CD4-positive, alpha-beta T cell (primary cell): ENCODE data around the gene HTR1B. TPM values are rescaled to one million over a fixed set of nuclear protein-coding genes. Genes with fewer than 3 reads are reported as not detected.
A peak's percentile ranks its signal among the peaks of the same experiment; 100 is the strongest.

Source experiments
- ATAC-seq: fragments of 200-7000 bp; cut with Tn5 transposase; one replicate; pipeline ENCODE4 v1.10.0; 2022; ENCODE audit warnings: mild to moderate bottlenecking; ENCODE audit not compliant: poor library complexity
- CTCF ChIA-PET: fragments of 350-600 bp; sonication (Branson Sonifier 250); formaldehyde crosslinking; loops from one replicate; lab custom pipeline; 2021; ENCODE audit warnings: antibody characterized with exemption, inconsistent platforms; lab: Charles Lee
- POLR2A ChIA-PET: fragments of 350-600 bp; sonication (Branson Sonifier 250); formaldehyde crosslinking; loops from one replicate; lab custom pipeline; 2021; ENCODE audit warnings: antibody characterized with exemption, inconsistent platforms; lab: Charles Lee
- DNase-seq, 14 experiments: peaks; one replicate each; pipeline ENCODE4 v3.0.0-alpha.2; 2013 to 2020; ENCODE audit warnings: mixed read lengths in 2 of 14
- H3K27ac ChIP-seq, 2 donors: one replicate each; pipeline versions ENCODE4 v1.5.1 to v1.7.0; 2013; ENCODE audit warnings: low read length in 2 of 2, low read depth in 1 of 2, mild to moderate bottlenecking in 1 of 2
- H3K27me3 ChIP-seq, 2 experiments: 1 replicate in 1 of 2; 2 replicates in 1 of 2; pipeline versions ENCODE4 v1.6.1 to v1.7.0; 2013; ENCODE audit warnings: low read length in 2 of 2, control low read depth in 1 of 2, mild to moderate bottlenecking in 1 of 2, moderate library complexity in 1 of 2; ENCODE audit not compliant: insufficient read depth in 2 of 2, control insufficient read depth in 1 of 2
- H3K36me3 ChIP-seq: one replicate; pipeline ENCODE4 v1.6.1; 2013; ENCODE audit warnings: low read length, control low read depth; ENCODE audit not compliant: insufficient read depth
- H3K4me1 ChIP-seq: one replicate; pipeline ENCODE4 v1.6.1; 2013; ENCODE audit warnings: low read length, control low read depth; ENCODE audit not compliant: insufficient read depth
- H3K4me3 ChIP-seq: one replicate; pipeline ENCODE4 v1.5.1; 2013; ENCODE audit warnings: mild to moderate bottlenecking, low read length, moderate library complexity
- H3K9me3 ChIP-seq, 2 experiments: 1 replicate in 1 of 2; 2 replicates in 1 of 2; pipeline versions ENCODE4 v1.6.1 to v1.7.0; 2013; ENCODE audit warnings: low read length in 2 of 2, mild to moderate bottlenecking in 2 of 2, control low read depth in 1 of 2, moderate library complexity in 1 of 2; ENCODE audit not compliant: control insufficient read depth in 1 of 2, insufficient read depth in 1 of 2
- H3K27ac Mint-ChIP-seq: one replicate; pipeline ENCODE4 v1.8.0; 2020; ENCODE audit warnings: mixed read lengths
- H3K27me3 Mint-ChIP-seq: one replicate; pipeline ENCODE4 v1.8.0; 2021; ENCODE audit warnings: mixed read lengths
- H3K36me3 Mint-ChIP-seq: one replicate; pipeline ENCODE4 v1.8.0; 2021; ENCODE audit warnings: low read depth, mixed read lengths
- H3K4me1 Mint-ChIP-seq: one replicate; pipeline ENCODE4 v1.8.0; 2021; ENCODE audit warnings: low read depth, mixed read lengths
- H3K4me3 Mint-ChIP-seq: one replicate; pipeline ENCODE4 v1.8.0; 2020; ENCODE audit warnings: mild to moderate bottlenecking, mixed read lengths
- H3K9me3 Mint-ChIP-seq: one replicate; pipeline ENCODE4 v1.8.0; 2020; ENCODE audit warnings: mixed read lengths
- CTCF ChIP-seq: fragments of 200-600 bp; IDR thresholded peaks from one replicate; pipeline ENCODE4 v1.8.0; 2022; ENCODE audit warnings: antibody characterized with exemption, mild to moderate bottlenecking
- intact Hi-C, 2 experiments: fragments of 100-400 bp; cut with DNase I in 1 of 2; cut with micrococcal nuclease in 1 of 2; formaldehyde crosslinking; loops; one replicate each; pipeline versions ENCODE4 v1.15.1 to v1.9.0; 2023 to 2025; cut with DNase I, micrococcal nuclease
- total RNA-seq, 174 experiments: library from RNA in 2 of 174; stranded (reverse) in 2 of 174; gene quantifications; one replicate each; pipeline ENCODE4 v1.2.3 and lab custom pipeline; 2021 to 2026

The HTR1B gene
- total RNA-seq, 2 experiments from 2014 or later: not detected

GRCh38 chr6:77482981-77483380 lies 19.7 kb upstream of the HTR1B start:
- Histone ChIP-seq H3K27me3 (no peaks in the 10 kb centered on the region), H3K36me3 (no peaks in the 10 kb centered on the region), H3K27ac (no peak overlapping the region), H3K4me3 (no peak overlapping the region), H3K4me1 (no peaks in the 10 kb centered on the region), H3K9me3 (no peaks in the 10 kb centered on the region)
- POLR2A ChIA-PET: no interaction called here
- intact Hi-C loops: no loop called here
- Mint-ChIP-seq H3K9me3 (peaks cover 4% of the 10 kb centered on the region), H3K4me3 (no peak overlapping the region), H3K27me3 (no peaks in the 10 kb centered on the region), H3K36me3 (no peaks in the 10 kb centered on the region), H3K27ac (no peak overlapping the region), H3K4me1 (no peaks in the 10 kb centered on the region)
- DNase-seq: no peak
- ATAC-seq: no peak
- no peak for TF ChIP-seq CTCF
- CTCF ChIA-PET: no interaction called here

- Histone ChIP-seq H3K27ac (no peak overlapping the region), H3K36me3 (no peaks in the 10 kb centered on the region), H3K27me3 (no peaks in the 10 kb centered on the region), H3K4me3 (no peak overlapping the region), H3K9me3 (peaks cover 0 to 9% of the 10 kb centered on the region in 2 experiments), H3K4me1 (no peaks in the 10 kb centered on the region)
- POLR2A ChIA-PET: no interaction called here
- ATAC-seq (no peak), DNase-seq (no peak)
- Mint-ChIP-seq H3K4me1 (peaks cover 6% of the 10 kb centered on the region), H3K27ac (no peak overlapping the region), H3K27me3 (no peaks in the 10 kb centered on the region), H3K4me3 (no peak overlapping the region), H3K9me3 (no peaks in the 10 kb centered on the region), H3K36me3 (no peaks in the 10 kb centered on the region)
- intact Hi-C loops: no loop called here
- no peak for TF ChIP-seq CTCF
- CTCF ChIA-PET: no interaction called here
These were observed 11.7 kb upstream of the HTR1B start for GRCh38 chr6:77474973-77475372.

GRCh38 chr6:77474286-77474956 lies 11.1 kb upstream of the HTR1B start:
- intact Hi-C loops: no loop called here
- Mint-ChIP-seq H3K9me3 (no peaks in the 10 kb centered on the region), H3K27ac (no peak overlapping the region), H3K4me1 (peaks cover 6% of the 10 kb centered on the region), H3K27me3 (no peaks in the 10 kb centered on the region), H3K36me3 (no peaks in the 10 kb centered on the region), H3K4me3 (no peak overlapping the region)
- H3K27ac ChIP-seq: no peak overlapping the region
- H3K9me3 ChIP-seq: peaks cover 0 to 9% of the 10 kb centered on the region in 2 experiments
- CTCF ChIA-PET: no interaction called here
- POLR2A ChIA-PET: no interaction called here
- TF ChIP-seq CTCF: no peak
- H3K4me3 ChIP-seq: no peak overlapping the region
- no peaks in the 10 kb centered on the region for H3K36me3 ChIP-seq
- ATAC-seq (no peak), DNase-seq (peak in 1 of 14 experiments; percentile 26)
- no peaks in the 10 kb centered on the region for H3K4me1 ChIP-seq
- H3K27me3 ChIP-seq: no peaks in the 10 kb centered on the region
